ENCODE results near the gene PARP6.

Gene PARP6, protein sequence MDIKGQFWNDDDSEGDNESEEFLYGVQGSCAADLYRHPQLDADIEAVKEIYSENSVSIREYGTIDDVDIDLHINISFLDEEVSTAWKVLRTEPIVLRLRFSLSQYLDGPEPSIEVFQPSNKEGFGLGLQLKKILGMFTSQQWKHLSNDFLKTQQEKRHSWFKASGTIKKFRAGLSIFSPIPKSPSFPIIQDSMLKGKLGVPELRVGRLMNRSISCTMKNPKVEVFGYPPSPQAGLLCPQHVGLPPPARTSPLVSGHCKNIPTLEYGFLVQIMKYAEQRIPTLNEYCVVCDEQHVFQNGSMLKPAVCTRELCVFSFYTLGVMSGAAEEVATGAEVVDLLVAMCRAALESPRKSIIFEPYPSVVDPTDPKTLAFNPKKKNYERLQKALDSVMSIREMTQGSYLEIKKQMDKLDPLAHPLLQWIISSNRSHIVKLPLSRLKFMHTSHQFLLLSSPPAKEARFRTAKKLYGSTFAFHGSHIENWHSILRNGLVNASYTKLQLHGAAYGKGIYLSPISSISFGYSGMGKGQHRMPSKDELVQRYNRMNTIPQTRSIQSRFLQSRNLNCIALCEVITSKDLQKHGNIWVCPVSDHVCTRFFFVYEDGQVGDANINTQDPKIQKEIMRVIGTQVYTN

DNA sequence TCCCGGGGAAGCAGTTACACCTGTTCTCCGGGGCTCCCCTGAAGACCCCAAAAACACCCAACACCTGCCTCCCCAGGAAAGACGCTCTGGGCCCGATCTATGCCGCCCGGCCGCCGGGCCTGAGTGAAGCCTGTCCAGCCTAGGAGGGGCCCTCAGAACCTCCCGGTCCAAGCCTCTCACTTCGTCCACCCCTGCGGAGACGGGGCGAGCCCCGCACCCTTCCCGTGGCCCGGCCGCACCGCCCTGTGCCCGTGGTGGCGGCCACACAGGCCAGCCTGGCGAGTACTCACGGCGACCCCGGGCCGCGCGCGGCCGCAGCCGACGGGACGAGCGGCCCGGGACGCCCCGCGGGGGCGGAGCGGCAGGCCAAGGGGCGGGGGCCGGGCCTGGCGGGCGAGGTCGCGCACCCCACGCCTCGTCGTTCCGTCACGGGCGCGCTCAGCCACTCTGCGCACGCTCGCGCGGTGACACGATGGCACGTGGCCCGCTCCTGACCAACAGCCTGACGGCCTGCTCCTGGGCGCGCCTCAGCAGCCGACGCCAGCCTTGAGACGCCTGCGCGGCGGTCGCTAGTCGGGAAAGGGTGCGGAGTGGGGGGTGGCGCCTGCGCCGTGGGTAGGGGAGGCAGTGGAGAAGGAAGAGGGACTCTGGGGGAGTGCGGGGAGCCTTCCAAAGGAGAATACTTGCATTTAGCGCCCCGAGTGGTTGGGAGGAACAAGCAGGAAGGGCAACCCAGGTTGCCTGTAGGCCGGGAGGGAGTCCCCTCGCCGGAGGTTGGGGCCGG is at the start of gene PARP6:
TSS of gene PARP6 (minus strand) at position 342 of the 784 bp plus-strand sequence. CDS start 5,077 bp downstream, outside the sequence.
- TF ChIP-seq, protein P1, sequence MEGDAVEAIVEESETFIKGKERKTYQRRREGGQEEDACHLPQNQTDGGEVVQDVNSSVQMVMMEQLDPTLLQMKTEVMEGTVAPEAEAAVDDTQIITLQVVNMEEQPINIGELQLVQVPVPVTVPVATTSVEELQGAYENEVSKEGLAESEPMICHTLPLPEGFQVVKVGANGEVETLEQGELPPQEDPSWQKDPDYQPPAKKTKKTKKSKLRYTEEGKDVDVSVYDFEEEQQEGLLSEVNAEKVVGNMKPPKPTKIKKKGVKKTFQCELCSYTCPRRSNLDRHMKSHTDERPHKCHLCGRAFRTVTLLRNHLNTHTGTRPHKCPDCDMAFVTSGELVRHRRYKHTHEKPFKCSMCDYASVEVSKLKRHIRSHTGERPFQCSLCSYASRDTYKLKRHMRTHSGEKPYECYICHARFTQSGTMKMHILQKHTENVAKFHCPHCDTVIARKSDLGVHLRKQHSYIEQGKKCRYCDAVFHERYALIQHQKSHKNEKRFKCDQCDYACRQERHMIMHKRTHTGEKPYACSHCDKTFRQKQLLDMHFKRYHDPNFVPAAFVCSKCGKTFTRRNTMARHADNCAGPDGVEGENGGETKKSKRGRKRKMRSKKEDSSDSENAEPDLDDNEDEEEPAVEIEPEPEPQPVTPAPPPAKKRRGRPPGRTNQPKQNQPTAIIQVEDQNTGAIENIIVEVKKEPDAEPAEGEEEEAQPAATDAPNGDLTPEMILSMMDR (IDR thresholded peaks at IDR 0.05; ENCODE audit: low read depth, low read length), result peak; percentile 59
- DNase-seq (ENCODE audit: low read depth in 2 of 2), result peak; percentile 96 to 99
- peak within 1 kb of the TSS; percentile 83 to 86 for H3K4me3 ChIP-seq (replicated peaks in 1 of 2; ENCODE audit: low read depth in 2 of 2, low read length in 2 of 2)

DNA sequence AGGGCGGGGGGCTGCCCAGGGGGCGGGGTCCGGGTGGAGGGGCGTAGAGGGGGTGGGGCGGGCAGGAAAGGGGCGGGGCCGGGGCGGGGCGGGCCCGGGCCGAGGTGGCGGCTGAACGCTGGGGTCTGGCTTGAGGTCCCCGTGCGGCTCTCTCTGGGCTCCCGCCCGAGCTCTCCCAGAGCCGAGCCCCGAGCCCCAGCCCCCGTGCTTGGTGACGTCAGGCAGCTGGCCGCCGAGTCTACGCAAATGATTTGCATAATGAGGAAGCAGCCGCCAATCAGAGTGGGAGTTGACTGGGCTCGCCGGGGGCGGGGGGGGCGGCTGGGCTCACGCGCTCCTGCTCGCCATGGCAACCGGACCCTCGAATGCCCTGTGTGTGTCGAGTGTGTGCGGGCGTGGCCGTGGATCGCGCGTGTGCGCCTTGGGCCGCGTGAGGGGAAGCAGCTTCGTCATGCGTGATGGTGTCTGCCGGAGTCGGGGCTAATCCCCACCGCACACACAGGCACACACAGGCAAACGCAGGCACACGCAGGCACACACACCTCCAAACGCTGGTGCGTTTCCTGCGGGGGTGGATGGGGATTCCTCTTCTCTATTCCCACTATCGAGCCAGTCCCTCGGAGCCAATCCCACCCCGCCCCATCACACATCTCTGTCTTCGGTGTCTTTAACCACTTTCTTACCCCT is 47.8 kb upstream of the PARP6 start, which contains the start of gene CELF6:
TSS of gene CELF6 (minus strand) at position 173 of the 687 bp plus-strand sequence. CDS start 283 bp downstream, outside the sequence.
- peak within 1 kb of the TSS; percentile 49 to 62 for H3K4me3 ChIP-seq (replicated peaks in 1 of 2; ENCODE audit: low read depth in 2 of 2, low read length in 2 of 2)
- TF ChIP-seq, protein P1 (IDR thresholded peaks at IDR 0.05; ENCODE audit: low read depth, low read length), result no peak
- peak; percentile 67 to 85 for DNase-seq (ENCODE audit: low read depth in 2 of 2)

DNA sequence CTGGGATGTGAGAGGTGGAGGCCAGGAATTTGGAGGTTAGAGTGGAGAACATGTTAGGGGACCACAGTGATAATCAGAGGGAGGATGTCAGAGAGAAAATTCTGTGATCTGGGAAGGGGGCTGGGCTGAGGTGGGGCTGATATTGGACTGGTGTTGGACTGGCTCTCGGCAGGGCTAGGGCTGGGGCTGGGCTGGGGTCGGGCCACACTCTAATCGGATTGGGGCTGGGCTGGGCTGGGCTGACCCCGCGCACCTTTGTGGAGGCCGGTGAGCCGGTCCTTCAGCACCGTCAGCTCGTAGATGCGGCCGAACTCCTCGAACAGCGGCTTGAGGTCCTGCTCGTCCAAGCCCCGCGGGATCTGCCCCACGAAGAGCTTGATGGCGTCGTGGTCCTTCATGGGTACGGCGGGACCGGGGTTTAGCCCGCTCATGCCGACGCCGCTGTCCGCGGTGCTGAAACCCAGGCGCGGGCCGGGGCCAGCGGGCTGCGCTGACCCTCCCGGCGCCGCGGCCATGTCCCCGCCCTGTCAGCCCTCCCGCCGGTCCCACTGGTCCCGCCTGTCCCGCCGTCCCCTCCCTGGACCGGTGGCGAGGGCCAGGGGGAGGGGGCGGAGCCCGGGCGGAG is 47.1 kb upstream of the PARP6 start:
- peak overlapping the region in 1 of 2 donors; percentile 62 for H3K4me3 ChIP-seq (replicated peaks in 1 of 2; ENCODE audit: low read depth in 2 of 2, low read length in 2 of 2)
- TF ChIP-seq, protein P1 (IDR thresholded peaks at IDR 0.05; ENCODE audit: low read depth, low read length), result no peak
- DNase-seq (ENCODE audit: low read depth in 2 of 2), result peak; percentile 43 to 67

DNA sequence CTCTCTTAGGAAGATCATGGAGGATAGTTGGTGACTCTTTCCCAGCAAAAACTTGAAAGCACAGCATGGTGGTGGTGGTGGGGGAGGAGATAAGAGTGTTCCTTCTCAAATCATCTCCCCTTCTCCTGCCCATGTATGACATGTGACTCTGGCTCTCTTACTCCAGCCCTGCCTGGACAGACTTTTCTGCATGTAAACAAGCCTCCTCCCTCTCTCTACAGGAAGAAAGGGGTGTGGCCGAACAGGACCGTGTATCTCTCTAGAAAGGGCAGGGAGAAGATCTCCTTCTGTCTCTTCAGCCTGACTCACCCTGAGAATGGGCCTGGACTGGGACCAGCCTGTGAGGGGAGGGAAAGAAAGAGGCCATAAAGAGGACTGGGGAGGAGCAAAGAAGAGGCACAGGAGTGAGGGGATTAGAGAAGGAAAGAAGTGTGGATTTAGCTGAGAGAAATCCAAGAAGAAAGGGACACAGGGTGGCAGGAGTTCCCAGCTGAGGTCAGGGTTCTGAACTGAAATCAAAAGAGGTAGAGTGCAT is 46.1 kb upstream of the PARP6 start:
- H3K4me3 ChIP-seq (replicated peaks in 1 of 2; ENCODE audit: low read depth in 2 of 2, low read length in 2 of 2), result no peak overlapping the region
- TF ChIP-seq, protein P1 (IDR thresholded peaks at IDR 0.05; ENCODE audit: low read depth, low read length), result no peak
- no peak for DNase-seq (ENCODE audit: low read depth in 2 of 2)

DNA sequence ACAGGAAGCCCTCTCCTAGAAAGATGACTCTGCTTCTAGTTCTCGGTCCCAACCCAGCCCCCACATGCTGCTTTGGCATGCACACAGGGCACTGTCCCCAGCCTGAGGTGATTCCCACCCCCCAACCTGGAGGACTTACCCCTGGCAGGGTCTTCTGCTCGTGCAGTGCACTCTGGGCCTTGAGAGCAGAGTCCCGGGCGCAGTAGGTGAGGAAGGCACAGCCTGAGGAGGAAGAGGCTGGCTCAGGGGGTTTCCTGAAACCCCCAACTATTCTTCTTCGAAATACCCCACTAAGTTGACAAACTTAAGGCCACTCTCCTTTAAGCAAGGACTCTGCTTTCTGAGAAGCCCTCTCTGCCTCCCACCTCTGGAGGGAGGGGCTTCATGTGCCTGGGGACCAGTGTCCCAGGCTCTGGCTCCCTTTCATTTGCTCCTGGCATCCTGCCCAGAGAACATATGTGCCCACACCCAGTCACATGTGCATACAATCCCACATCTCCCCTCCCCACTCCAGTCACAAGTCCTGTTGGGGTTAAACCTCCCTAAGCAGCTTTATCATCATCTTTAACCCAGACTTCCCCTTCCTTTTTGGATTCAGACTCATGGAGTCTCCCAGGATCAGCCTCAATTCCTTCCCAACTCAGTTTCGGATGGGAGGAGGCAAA is 43.5 kb upstream of the PARP6 start:
- TF ChIP-seq, protein P1 (IDR thresholded peaks at IDR 0.05; ENCODE audit: low read depth, low read length), result no peak
- DNase-seq (ENCODE audit: low read depth in 2 of 2), result peak in 1 of 2 donors; percentile 29
- H3K4me3 ChIP-seq (replicated peaks in 1 of 2; ENCODE audit: low read depth in 2 of 2, low read length in 2 of 2), result no peak overlapping the region
